Right lobe of liver (tissue), 6 donors: Measurements from ENCODE around the gene SLC36A3. TPM values are rescaled to one million over a fixed set of nuclear protein-coding genes. Genes with fewer than 3 reads are reported as not detected.

Experiments used
- ATAC-seq, 4 donors: fragments of 200-7000 bp; cut with Tn5 transposase; one replicate each; pipeline ENCODE4 v1.9.1; 2020; ENCODE audit warnings: mild to moderate bottlenecking in 4 of 4, moderate library complexity in 4 of 4
- DNase-seq, 3 donors: peaks; one replicate each; pipeline ENCODE4 v3.0.0-alpha.2; 2020
- H3K27ac ChIP-seq, 3 donors: fragments of 200-600 bp; one replicate each; pipeline ENCODE4 v1.8.0; 2022
- H3K27me3 ChIP-seq, 2 donors: fragments of 200-600 bp; one replicate each; pipeline ENCODE4 v1.8.0; 2022
- H3K36me3 ChIP-seq, 4 donors: fragments of 200-600 bp; sonication (generic) in 1 of 4; one replicate each; pipeline versions ENCODE4 v1.5.1 to v1.8.0; 2017 to 2022; ENCODE audit warnings: control low read depth in 1 of 4
- H3K4me1 ChIP-seq, 4 donors: fragments of 200-600 bp; sonication (generic) in 1 of 4; one replicate each; pipeline versions ENCODE4 v1.5.1 to v1.8.0; 2017 to 2022; ENCODE audit warnings: control low read depth in 1 of 4
- H3K4me3 ChIP-seq, 3 donors: fragments of 200-600 bp; one replicate each; pipeline ENCODE4 v1.8.0; 2022
- H3K9me3 ChIP-seq, 4 donors: fragments of 200-600 bp; sonication (generic) in 1 of 4; one replicate each; pipeline versions ENCODE4 v1.5.1 to v1.8.0; 2017 to 2022; ENCODE audit warnings: control low read depth in 1 of 4
- CTCF ChIP-seq, 4 donors: fragments of 200-600 bp in 3 of 4; fragments of 450-650 bp in 1 of 4; IDR thresholded peaks; one replicate each; pipeline versions ENCODE4 v1.5.1 to v1.8.0; 2016 to 2022; ENCODE audit warnings: antibody characterized with exemption in 4 of 4, mild to moderate bottlenecking in 2 of 4
- POLR2A ChIP-seq: fragments of 450-650 bp; IDR thresholded peaks from one replicate; pipeline ENCODE4 v1.6.1; 2017; ENCODE audit warnings: antibody characterized with exemption, mild to moderate bottlenecking
- WGBS: methylation state at CpG from one replicate; pipeline ENCODE4 v1.1.6; 2018; ENCODE audit warnings: low coverage, low lambda C conversion rate; ENCODE audit not compliant: insufficient coverage; ENCODE audit errors: missing lambda C conversion rate; 5-methylcytosine and 5-hydroxymethylcytosine counted together
- intact Hi-C, 2 donors: fragments of 100-400 bp; cut with DNase I; formaldehyde crosslinking; loops; one replicate each; pipeline versions ENCODE4 v1.11.2 to v1.14.1; 2022
- total RNA-seq, 6 experiments: library from RNA; depleted of rRNA in 2 of 6; stranded (reverse); fragments of >200 nt in 2 of 6; fragmentation: NEBNext Ultra II Directional in 3 of 6; extraction: Animal tissue kit (Norgen Biotek cat#: 25700) in 3 of 6; gene quantifications; one replicate each; pipeline versions ENCODE4 v1.1.0 to v1.2.4, GENCODE V29; 2016 to 2023
- donor health status: DM: no; HTN: yes; CAD: no.
- donor health status: DM: no; HTN: no; CAD: no.
- donor health status: DM: no; HTN: no; CAD: no.
- donor health status: DM: no; HTN: yes; CAD: no.
- donor health status: DM: no; HTN: yes; CAD: no.

SLC36A3 gene
- total RNA-seq, 6 experiments from 2014 or later, result not detected

GRCh38 chr5:151328734-151329133 is 25.2 kb upstream of the SLC36A3 start:
- Histone ChIP-seq H3K27ac (no peak overlapping the region), H3K27me3 (no peaks in the 10 kb centered on the region), H3K9me3 (no peaks in the 10 kb centered on the region), H3K4me3 (no peak overlapping the region), H3K4me1 (no peaks in the 10 kb centered on the region), H3K36me3 (no peaks in the 10 kb centered on the region)
- DNase-seq (no peak), ATAC-seq (no peak)
- intact Hi-C loops, result no loop called here
- WGBS, result 39% methylated on average over 4 of the region's 4 CpGs
- TF ChIP-seq POLR2A (no peak), CTCF (IDR thresholded peaks at IDR 0.05) (no peak)

- no peak overlapping the region for H3K4me3 ChIP-seq
- H3K9me3 ChIP-seq, result no peaks in the 10 kb centered on the region
- intact Hi-C loops, result no loop called here
- 40% methylated on average over 1 of the region's 2 CpGs for WGBS
- DNase-seq (no peak), ATAC-seq (no peak)
- H3K27me3 ChIP-seq, result no peaks in the 10 kb centered on the region
- no peak for TF ChIP-seq POLR2A
- no peak for TF ChIP-seq CTCF (IDR thresholded peaks at IDR 0.05)
- no peaks in the 10 kb centered on the region for H3K4me1 ChIP-seq
- no peak overlapping the region for H3K27ac ChIP-seq
- no peaks in the 10 kb centered on the region for H3K36me3 ChIP-seq
Observed at GRCh38 chr5:151327585-151327984, 24.0 kb upstream of the SLC36A3 start.

GRCh38 chr5:151326266-151326665 is 22.7 kb upstream of the SLC36A3 start:
- DNase-seq, result no peak
- H3K4me1 ChIP-seq, result no peaks in the 10 kb centered on the region
- TF ChIP-seq CTCF (IDR thresholded peaks at IDR 0.05), result no peak
- no peak for TF ChIP-seq POLR2A
- intact Hi-C loops, result no loop called here
- 85% methylated on average over 3 of the region's 3 CpGs for WGBS
- H3K36me3 ChIP-seq, result no peaks in the 10 kb centered on the region
- H3K27me3 ChIP-seq, result no peaks in the 10 kb centered on the region
- no peak overlapping the region for H3K27ac ChIP-seq
- no peak for ATAC-seq
- H3K9me3 ChIP-seq, result no peaks in the 10 kb centered on the region
- H3K4me3 ChIP-seq, result no peak overlapping the region

GRCh38 chr5:151320481-151320880 is 16.9 kb upstream of the SLC36A3 start:
- Histone ChIP-seq H3K36me3 (no peaks in the 10 kb centered on the region), H3K27me3 (no peaks in the 10 kb centered on the region), H3K9me3 (no peaks in the 10 kb centered on the region), H3K27ac (no peak overlapping the region), H3K4me1 (no peaks in the 10 kb centered on the region), H3K4me3 (no peak overlapping the region)
- 78% methylated on average over 3 of the region's 4 CpGs for WGBS
- intact Hi-C loops, result no loop called here
- ATAC-seq (no peak), DNase-seq (no peak)
- TF ChIP-seq POLR2A (no peak), CTCF (IDR thresholded peaks at IDR 0.05) (no peak)
